Astrocyte (in vitro differentiated cells and primary cell): ENCODE data around the gene C1orf141.

Experiments
- EZH2 ChIP-seq: IDR thresholded peaks from 2 replicates; pipeline ENCODE4 v1.6.1; 2012; ENCODE audit warnings: mild to moderate bottlenecking, low read length, inconsistent platforms; ENCODE audit not compliant: insufficient read depth
- TF ChIP-seq, protein P1 (sequence below): IDR thresholded peaks from 2 replicates; pipeline ENCODE4 v1.5.1; 2011; ENCODE audit warnings: low read depth, mild to moderate bottlenecking, inconsistent platforms, low read length, moderate library complexity; ENCODE audit not compliant: insufficient read depth

DNA sequence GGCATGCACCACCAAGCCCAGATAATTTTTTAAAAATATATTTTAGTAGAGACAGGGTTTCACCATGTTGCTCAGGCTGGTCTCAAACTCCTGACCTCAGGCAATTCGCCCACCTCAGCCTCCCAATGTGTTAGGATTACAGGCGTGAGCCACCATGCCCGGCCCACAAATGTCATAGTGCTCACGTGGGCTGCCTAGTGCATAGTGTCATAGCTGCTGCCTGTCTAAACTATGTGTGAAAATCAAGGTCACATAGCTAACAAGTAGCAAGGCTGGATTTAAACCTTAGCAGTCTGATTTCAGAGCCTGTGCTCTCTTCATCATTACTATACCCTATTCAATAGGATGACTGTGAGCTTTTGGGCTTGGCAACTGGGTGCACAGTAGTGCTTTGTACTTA, 10.3 kb downstream of the C1orf141 start:
- TF ChIP-seq, protein P1, sequence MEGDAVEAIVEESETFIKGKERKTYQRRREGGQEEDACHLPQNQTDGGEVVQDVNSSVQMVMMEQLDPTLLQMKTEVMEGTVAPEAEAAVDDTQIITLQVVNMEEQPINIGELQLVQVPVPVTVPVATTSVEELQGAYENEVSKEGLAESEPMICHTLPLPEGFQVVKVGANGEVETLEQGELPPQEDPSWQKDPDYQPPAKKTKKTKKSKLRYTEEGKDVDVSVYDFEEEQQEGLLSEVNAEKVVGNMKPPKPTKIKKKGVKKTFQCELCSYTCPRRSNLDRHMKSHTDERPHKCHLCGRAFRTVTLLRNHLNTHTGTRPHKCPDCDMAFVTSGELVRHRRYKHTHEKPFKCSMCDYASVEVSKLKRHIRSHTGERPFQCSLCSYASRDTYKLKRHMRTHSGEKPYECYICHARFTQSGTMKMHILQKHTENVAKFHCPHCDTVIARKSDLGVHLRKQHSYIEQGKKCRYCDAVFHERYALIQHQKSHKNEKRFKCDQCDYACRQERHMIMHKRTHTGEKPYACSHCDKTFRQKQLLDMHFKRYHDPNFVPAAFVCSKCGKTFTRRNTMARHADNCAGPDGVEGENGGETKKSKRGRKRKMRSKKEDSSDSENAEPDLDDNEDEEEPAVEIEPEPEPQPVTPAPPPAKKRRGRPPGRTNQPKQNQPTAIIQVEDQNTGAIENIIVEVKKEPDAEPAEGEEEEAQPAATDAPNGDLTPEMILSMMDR, result no peak
- TF ChIP-seq EZH2, result no peak
